Suprapubic skin (tissue), 2 donors: Measurements from ENCODE around the gene PHF1.

Source experiments
- EP300 ChIP-seq: sonication (generic); formaldehyde crosslinking; IDR thresholded peaks from one replicate; pipeline ENCODE4 v1.6.1; 2017; ENCODE audit warnings: antibody characterized with exemption
- POLR2A ChIP-seq, 2 donors: fragments of 450-650 bp; IDR thresholded peaks; one replicate each; pipeline ENCODE4 v1.6.1; 2017; ENCODE audit warnings: antibody characterized with exemption in 2 of 2, mild to moderate bottlenecking in 2 of 2, moderate library complexity in 2 of 2

DNA sequence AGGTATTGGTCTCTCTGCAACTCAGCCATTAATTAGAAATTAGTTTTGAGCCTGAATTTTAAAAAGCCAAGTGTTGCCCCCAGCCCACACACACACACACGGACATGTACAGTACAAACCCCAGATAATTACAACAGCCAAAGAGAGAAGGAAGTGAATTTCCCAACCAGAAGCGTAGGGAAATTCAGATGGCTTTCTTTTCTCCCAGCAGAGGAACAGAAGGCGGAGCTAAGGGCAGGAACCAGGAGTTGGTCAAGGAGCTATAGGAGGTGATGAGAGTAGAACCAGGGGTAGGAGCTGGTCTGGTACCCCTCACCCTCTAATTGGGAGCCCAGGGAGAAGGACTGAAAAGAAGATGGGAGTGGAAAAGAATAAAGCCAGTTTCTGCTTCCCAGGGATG, 39.6 kb downstream of the PHF1 start:
- TF ChIP-seq POLR2A (IDR thresholded peaks at IDR 0.05) (no peak), EP300 (no peak)
